ENCODE measurements around the gene LARGE1. TPM values are rescaled to one million over a fixed set of nuclear protein-coding genes. Genes with fewer than 3 reads are reported as not detected.

The LARGE1 gene
- total RNA-seq, 1 donor from 2014 or later = 81.2 TPM

DNA sequence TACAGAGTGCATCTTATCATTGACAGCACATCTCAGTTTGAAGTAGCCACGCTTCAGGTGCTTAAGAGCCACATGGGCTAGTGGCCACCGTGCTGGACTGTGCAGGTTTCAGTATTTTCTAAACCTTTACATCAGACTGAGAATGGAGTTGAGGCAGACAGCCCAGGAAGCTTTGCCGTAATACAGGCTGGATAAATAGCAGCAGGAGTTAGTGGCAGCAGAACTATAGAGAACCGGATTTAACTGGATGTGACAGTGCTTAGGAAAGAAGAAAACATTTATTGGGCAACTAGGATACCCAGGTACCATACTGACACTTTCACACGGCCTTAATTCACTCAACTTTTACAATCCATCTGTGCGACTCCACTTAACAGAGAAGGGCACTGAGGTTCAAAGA, 145.5 kb downstream of the LARGE1 start:
- no peaks in the 10 kb centered on the region for H3K36me3 Mint-ChIP-seq (ENCODE audit: unreplicated experiment)
- H3K27ac Mint-ChIP-seq (ENCODE audit: unreplicated experiment) = no peak overlapping the region
- peaks cover 4% of the 10 kb centered on the region for H3K9me3 Mint-ChIP-seq (ENCODE audit: unreplicated experiment)
- no peak overlapping the region for H3K4me3 Mint-ChIP-seq (ENCODE audit: unreplicated experiment)
- peaks cover 6% of the 10 kb centered on the region for H3K27me3 Mint-ChIP-seq (ENCODE audit: unreplicated experiment)
- peaks cover 2% of the 10 kb centered on the region for H3K4me1 Mint-ChIP-seq (ENCODE audit: low read depth, unreplicated experiment)
- TF ChIP-seq, protein P1, sequence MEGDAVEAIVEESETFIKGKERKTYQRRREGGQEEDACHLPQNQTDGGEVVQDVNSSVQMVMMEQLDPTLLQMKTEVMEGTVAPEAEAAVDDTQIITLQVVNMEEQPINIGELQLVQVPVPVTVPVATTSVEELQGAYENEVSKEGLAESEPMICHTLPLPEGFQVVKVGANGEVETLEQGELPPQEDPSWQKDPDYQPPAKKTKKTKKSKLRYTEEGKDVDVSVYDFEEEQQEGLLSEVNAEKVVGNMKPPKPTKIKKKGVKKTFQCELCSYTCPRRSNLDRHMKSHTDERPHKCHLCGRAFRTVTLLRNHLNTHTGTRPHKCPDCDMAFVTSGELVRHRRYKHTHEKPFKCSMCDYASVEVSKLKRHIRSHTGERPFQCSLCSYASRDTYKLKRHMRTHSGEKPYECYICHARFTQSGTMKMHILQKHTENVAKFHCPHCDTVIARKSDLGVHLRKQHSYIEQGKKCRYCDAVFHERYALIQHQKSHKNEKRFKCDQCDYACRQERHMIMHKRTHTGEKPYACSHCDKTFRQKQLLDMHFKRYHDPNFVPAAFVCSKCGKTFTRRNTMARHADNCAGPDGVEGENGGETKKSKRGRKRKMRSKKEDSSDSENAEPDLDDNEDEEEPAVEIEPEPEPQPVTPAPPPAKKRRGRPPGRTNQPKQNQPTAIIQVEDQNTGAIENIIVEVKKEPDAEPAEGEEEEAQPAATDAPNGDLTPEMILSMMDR (IDR thresholded peaks at IDR 0.05; ENCODE audit: partially characterized antibody, unreplicated experiment) = no peak
- no peak for DNase-seq

DNA sequence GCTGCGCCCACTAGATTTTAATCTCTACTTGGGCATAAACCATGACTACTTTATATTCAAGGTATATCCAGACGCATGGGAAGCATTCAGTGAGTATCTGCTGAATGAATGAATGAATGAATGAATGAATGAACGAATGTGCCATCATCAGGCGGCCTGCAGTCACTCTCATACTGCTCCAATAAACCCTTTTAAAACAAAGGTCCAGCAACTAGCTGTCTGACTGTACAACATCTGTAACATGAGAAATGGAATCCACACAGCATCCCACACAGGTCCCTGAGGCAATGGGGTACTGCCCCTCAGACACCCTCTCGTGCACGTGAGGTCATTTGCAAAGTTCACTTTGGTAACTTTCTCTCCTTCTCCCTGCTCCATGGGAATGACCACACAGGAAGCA, 147.5 kb downstream of the LARGE1 start:
- Mint-ChIP-seq H3K4me3 (ENCODE audit: unreplicated experiment) (no peak overlapping the region), H3K4me1 (ENCODE audit: low read depth, unreplicated experiment) (peaks cover 2% of the 10 kb centered on the region)

DNA sequence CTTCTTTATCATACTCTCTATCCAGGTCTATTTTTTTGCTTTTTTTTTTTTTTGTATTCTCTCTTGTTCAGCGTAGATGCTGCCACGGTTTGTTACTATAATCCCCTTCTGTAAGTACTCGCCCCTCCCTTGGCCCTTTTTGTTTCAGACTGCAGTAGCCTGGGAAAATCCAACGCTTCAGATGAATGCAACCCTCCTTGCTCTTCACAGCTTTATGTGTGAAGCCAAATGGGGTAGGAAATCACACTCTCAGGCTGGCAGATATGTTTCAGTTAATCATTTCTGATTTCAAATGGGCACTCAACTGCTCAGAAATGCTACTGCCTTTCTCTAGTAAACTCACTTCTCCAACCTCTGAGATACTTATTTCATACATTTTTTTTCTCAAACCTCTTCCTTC, 149.1 kb downstream of the LARGE1 start:
- no peak for DNase-seq
- peaks cover 3% of the 10 kb centered on the region for H3K4me1 Mint-ChIP-seq (ENCODE audit: low read depth, unreplicated experiment)

More for the DNA sequence above, 147.5 kb downstream of the LARGE1 start:
- H3K36me3 Mint-ChIP-seq (ENCODE audit: unreplicated experiment) = no peaks in the 10 kb centered on the region
- DNase-seq = no peak
- peaks cover 2% of the 10 kb centered on the region for H3K9me3 Mint-ChIP-seq (ENCODE audit: unreplicated experiment)
- TF ChIP-seq, protein P1 (IDR thresholded peaks at IDR 0.05; ENCODE audit: partially characterized antibody, unreplicated experiment) = no peak
- H3K27me3 Mint-ChIP-seq (ENCODE audit: unreplicated experiment) = peaks cover 6% of the 10 kb centered on the region
- H3K27ac Mint-ChIP-seq (ENCODE audit: unreplicated experiment) = no peak overlapping the region

DNA sequence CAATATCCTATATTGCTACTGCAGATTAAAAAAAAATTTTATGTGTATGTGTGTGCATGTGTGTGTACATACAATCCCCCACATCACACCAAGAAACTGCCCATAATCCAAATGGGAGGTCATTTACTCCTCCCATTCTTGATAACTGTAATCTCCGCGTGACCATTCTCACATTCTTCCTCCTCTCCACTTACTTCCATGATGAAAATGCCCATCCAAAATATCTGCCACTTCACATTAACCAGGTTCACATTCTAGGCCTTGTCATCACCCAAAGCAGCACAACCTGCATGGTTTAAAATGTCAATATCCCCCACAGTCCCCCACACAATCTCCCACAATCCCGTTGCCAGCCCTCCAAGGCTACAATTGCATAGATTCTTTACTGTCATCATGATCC, 149.6 kb downstream of the LARGE1 start:
- Mint-ChIP-seq H3K27me3 (ENCODE audit: unreplicated experiment) (peaks cover 8% of the 10 kb centered on the region), H3K4me3 (ENCODE audit: unreplicated experiment) (no peak overlapping the region), H3K36me3 (ENCODE audit: unreplicated experiment) (no peaks in the 10 kb centered on the region), H3K4me1 (ENCODE audit: low read depth, unreplicated experiment) (peaks cover 7% of the 10 kb centered on the region), H3K27ac (ENCODE audit: unreplicated experiment) (no peak overlapping the region), H3K9me3 (ENCODE audit: unreplicated experiment) (peaks cover 2% of the 10 kb centered on the region)
- no peak for DNase-seq
- TF ChIP-seq, protein P1 (IDR thresholded peaks at IDR 0.05; ENCODE audit: partially characterized antibody, unreplicated experiment) = no peak

More for the DNA sequence above, 149.1 kb downstream of the LARGE1 start:
- TF ChIP-seq, protein P1 (IDR thresholded peaks at IDR 0.05; ENCODE audit: partially characterized antibody, unreplicated experiment) = no peak
- peaks cover 7% of the 10 kb centered on the region for H3K27me3 Mint-ChIP-seq (ENCODE audit: unreplicated experiment)
- no peak overlapping the region for H3K4me3 Mint-ChIP-seq (ENCODE audit: unreplicated experiment)
- H3K27ac Mint-ChIP-seq (ENCODE audit: unreplicated experiment) = no peak overlapping the region
- H3K9me3 Mint-ChIP-seq (ENCODE audit: unreplicated experiment) = no peaks in the 10 kb centered on the region
- no peaks in the 10 kb centered on the region for H3K36me3 Mint-ChIP-seq (ENCODE audit: unreplicated experiment)

DNA sequence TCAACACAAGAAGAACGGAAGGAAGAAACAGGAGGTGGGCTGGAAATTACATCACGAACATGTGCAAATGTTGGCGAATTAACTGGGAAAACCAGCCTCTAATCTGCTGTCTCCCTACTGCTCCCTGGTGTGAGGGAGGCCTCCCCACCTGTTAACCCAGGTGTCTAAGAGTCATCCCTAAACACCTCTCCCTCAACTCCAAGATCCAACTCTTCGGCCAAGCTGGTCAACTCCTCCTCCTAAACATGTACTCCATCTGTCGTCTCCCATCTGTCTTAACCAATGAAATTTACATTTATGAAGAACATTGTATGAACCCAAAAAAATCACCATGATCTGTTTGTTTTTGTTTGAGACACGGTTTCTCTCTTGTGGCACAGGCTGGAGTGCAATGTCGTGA, 154.2 kb downstream of the LARGE1 start:
- TF ChIP-seq, protein P1 (IDR thresholded peaks at IDR 0.05; ENCODE audit: partially characterized antibody, unreplicated experiment) = no peak
- Mint-ChIP-seq H3K9me3 (ENCODE audit: unreplicated experiment) (peaks cover 5% of the 10 kb centered on the region), H3K4me1 (ENCODE audit: low read depth, unreplicated experiment) (peaks cover 10% of the 10 kb centered on the region), H3K36me3 (ENCODE audit: unreplicated experiment) (peaks cover 3% of the 10 kb centered on the region), H3K4me3 (ENCODE audit: unreplicated experiment) (no peak overlapping the region), H3K27ac (ENCODE audit: unreplicated experiment) (peak overlapping the region; percentile 24), H3K27me3 (ENCODE audit: unreplicated experiment) (peaks cover 13% of the 10 kb centered on the region)
- no peak for DNase-seq

Data from glutamatergic neuron (in vitro differentiated cells).